Vagina (tissue), 2 donors: Measurements from ENCODE around the gene NUP153.

ENCODE experiments used
- CTCF ChIP-seq, 3 experiments: fragments of 450-650 bp in 2 of 3; fragments of 200-600 bp in 1 of 3; sonication (generic) in 1 of 3; IDR thresholded peaks; one replicate each; pipeline ENCODE4 v1.5.1; 2017 to 2019; ENCODE audit warnings: antibody characterized with exemption in 3 of 3, mild to moderate bottlenecking in 2 of 3, moderate library complexity in 2 of 3
- POLR2A ChIP-seq, 2 donors: fragments of 450-650 bp; IDR thresholded peaks; one replicate each; pipeline ENCODE4 v1.6.1; 2017; ENCODE audit warnings: antibody characterized with exemption in 2 of 2, mild to moderate bottlenecking in 2 of 2, moderate library complexity in 2 of 2
- POLR2AphosphoS5 ChIP-seq, 2 donors: sonication (generic); formaldehyde crosslinking; IDR thresholded peaks; one replicate each; pipeline ENCODE4 v1.9.0; 2017; ENCODE audit warnings: antibody characterized with exemption in 2 of 2, mild to moderate bottlenecking in 2 of 2, low read depth in 1 of 2; ENCODE audit not compliant: insufficient read depth in 1 of 2

- TF ChIP-seq CTCF (IDR thresholded peaks at IDR 0.05) (no peak), POLR2AphosphoS5 (IDR thresholded peaks at IDR 0.05; ENCODE audit: insufficient read depth in 1 of 2, low read depth in 1 of 2) (no peak), POLR2A (IDR thresholded peaks at IDR 0.05) (no peak)
These were observed 95.9 kb downstream of the NUP153 start for GRCh38 chr6:17610835-17611234.
